T-cell (primary cell): Measurements from ENCODE around the gene PCP4L1. TPM values are rescaled to one million over a fixed set of nuclear protein-coding genes. Genes with fewer than 3 reads are reported as not detected.
"Not testable (repeated sequence)": the region's sequence is repeated elsewhere in the genome, so short reads cannot be mapped to it uniquely, and the experiment has no call there.

ENCODE experiments used
- ATAC-seq, 4 experiments: fragments of 200-7000 bp in 3 of 4; fragments of 150-1000 bp in 1 of 4; cut with Tn5 transposase; replicated peaks in 1 of 4; 1 replicate in 3 of 4; 2 replicates in 1 of 4; pipeline ENCODE4 v1.10.0; 2021; ENCODE audit warnings: moderate library complexity in 3 of 4, mild to moderate bottlenecking in 2 of 4, moderate number of reproducible peaks in 1 of 4
- CTCF ChIA-PET, 2 donors: fragments of 300-600 bp; sonication (Branson Sonifier 250); formaldehyde crosslinking; loops; one replicate each; lab custom pipeline; 2022; ENCODE audit warnings: antibody characterized with exemption in 2 of 2; lab: Charles Lee
- POLR2A ChIA-PET, 2 donors: fragments of 300-600 bp; sonication (Branson Sonifier 250); formaldehyde crosslinking; loops; one replicate each; lab custom pipeline; 2022; ENCODE audit warnings: antibody characterized with exemption in 2 of 2; lab: Charles Lee
- DNase-seq, 35 experiments: peaks; one replicate each; pipeline versions ENCODE4 v3.0.0 to v3.0.0-alpha.2; 2013 to 2023
- H3K27ac ChIP-seq: one replicate; pipeline ENCODE4 v1.5.1; 2013; ENCODE audit warnings: low read length
- H3K27me3 ChIP-seq, 2 experiments: replicated peaks in 1 of 2; 1 replicate in 1 of 2; 2 replicates in 1 of 2; pipeline versions ENCODE4 v1.6.1 to v1.7.0; 2013; ENCODE audit warnings: low read length in 1 of 2, mixed read lengths in 1 of 2; ENCODE audit not compliant: control insufficient read depth in 2 of 2, insufficient read depth in 2 of 2; ENCODE audit errors: extremely low read depth in 1 of 2
- H3K36me3 ChIP-seq, 2 donors: 1 replicate in 1 of 2; 2 replicates in 1 of 2; pipeline versions ENCODE4 v1.6.1 to v1.7.0; 2013; ENCODE audit warnings: low read length in 1 of 2; ENCODE audit not compliant: control insufficient read depth in 2 of 2, insufficient read depth in 1 of 2; ENCODE audit errors: extremely low read depth in 1 of 2
- H3K4me1 ChIP-seq, 2 experiments: 1 replicate in 1 of 2; 2 replicates in 1 of 2; pipeline versions ENCODE4 v1.6.1 to v1.7.0; 2013; ENCODE audit warnings: low read length in 2 of 2, mixed read lengths in 1 of 2; ENCODE audit not compliant: insufficient read depth in 2 of 2, control insufficient read depth in 1 of 2; ENCODE audit errors: extremely low read depth in 1 of 2
- H3K4me3 ChIP-seq, 2 donors: 1 replicate in 1 of 2; 2 replicates in 1 of 2; pipeline versions ENCODE4 v1.5.1 to v1.7.0; 2013; ENCODE audit warnings: mild to moderate bottlenecking in 2 of 2, low read length in 1 of 2, moderate library complexity in 1 of 2; ENCODE audit not compliant: control insufficient read depth in 1 of 2; ENCODE audit errors: extremely low read depth in 1 of 2
- H3K9me3 ChIP-seq: 2 replicates; pipeline ENCODE4 v1.7.0; 2013
- H3K27ac Mint-ChIP-seq, 2 donors: one replicate each; pipeline ENCODE4 v1.8.0; 2020 to 2021; ENCODE audit warnings: mild to moderate bottlenecking in 2 of 2, mixed read lengths in 2 of 2
- H3K27me3 Mint-ChIP-seq, 2 donors: one replicate each; pipeline ENCODE4 v1.8.0; 2021 to 2022; ENCODE audit warnings: mixed read lengths in 2 of 2
- H3K36me3 Mint-ChIP-seq: one replicate; pipeline ENCODE4 v1.8.0; 2021; ENCODE audit warnings: mixed read lengths
- H3K4me1 Mint-ChIP-seq, 3 donors: one replicate each; pipeline ENCODE4 v1.8.0; 2020 to 2022; ENCODE audit warnings: mixed read lengths in 3 of 3, mild to moderate bottlenecking in 1 of 3
- H3K4me3 Mint-ChIP-seq, 3 donors: one replicate each; pipeline ENCODE4 v1.8.0; 2020 to 2022; ENCODE audit warnings: mild to moderate bottlenecking in 3 of 3, mixed read lengths in 3 of 3, moderate library complexity in 3 of 3
- H3K9me3 Mint-ChIP-seq, 3 donors: one replicate each; pipeline ENCODE4 v1.8.0; 2020 to 2022; ENCODE audit warnings: mixed read lengths in 3 of 3
- WGBS: methylation state at CpG from one replicate; pipeline ENCODE4 v1.1.5; 2013; ENCODE audit warnings: missing lambda C conversion rate; ENCODE audit not compliant: insufficient coverage; 5-methylcytosine and 5-hydroxymethylcytosine counted together
- total RNA-seq, 35 experiments: library from RNA in 6 of 35; stranded (reverse) in 6 of 35; fragments of 120-200 nt in 1 of 35; gene quantifications; one replicate each; pipeline versions ENCODE4 v1.2.1 to v1.2.4 and lab custom pipeline; 2013 to 2026

PCP4L1 gene
- total RNA-seq, 5 donors from 2014 or later (not counting 1 experiment from before 2014, with no cell fraction given) = not detected

- 83% methylated on average over 1 of the region's 5 CpGs for WGBS
- H3K9me3 Mint-ChIP-seq = no peaks in the 10 kb centered on the region
- Histone ChIP-seq H3K27ac (no peak overlapping the region), H3K36me3 (no peaks in the 10 kb centered on the region), H3K27me3 (peaks cover 2 to 7% of the 10 kb centered on the region in 2 experiments), H3K9me3 (no peaks in the 10 kb centered on the region), H3K4me3 (no peak overlapping the region), H3K4me1 (no peaks in the 10 kb centered on the region)
- POLR2A ChIA-PET = no interaction called here
- H3K27ac Mint-ChIP-seq = no peak overlapping the region
- no peak for ATAC-seq
- H3K4me1 Mint-ChIP-seq = no peaks in the 10 kb centered on the region
- no peak overlapping the region for H3K4me3 Mint-ChIP-seq
- H3K27me3 Mint-ChIP-seq = peaks cover 0 to 5% of the 10 kb centered on the region in 2 donors
- no peak for DNase-seq
- CTCF ChIA-PET = interaction anchor here in 1 of 2 donors (0.7 to 1.0 kb wide), 2 partner anchors 10 to 77 kb away, joined by 3 to 4 read pairs; partner anchors contain the start of gene TOMM40L
- no peaks in the 10 kb centered on the region for H3K36me3 Mint-ChIP-seq
Observed at GRCh38 chr1:161235957-161236775, 22.4 kb upstream of the PCP4L1 start.

GRCh38 chr1:161238039-161238473, 20.5 kb upstream of the PCP4L1 start, which contains the start of gene NR1I3:
NR1I3 (minus strand) TSS chr1:161238203; CDS start chr1:161236565, 1,638 bp downstream.
- DNase-seq (no peak), ATAC-seq (no peak)
- H3K27ac Mint-ChIP-seq = no peak within 1 kb of the TSS
- no peaks in the 10 kb centered on the region for H3K4me1 ChIP-seq
- H3K27ac ChIP-seq = no peak within 1 kb of the TSS
- H3K27me3 ChIP-seq = peaks cover 2 to 7% of the 10 kb centered on the region in 2 experiments
- H3K4me3 Mint-ChIP-seq = no peak within 1 kb of the TSS
- WGBS = 69% methylated on average over 3 of the region's 4 CpGs
- no peaks in the 10 kb centered on the region for H3K9me3 ChIP-seq
- no peaks in the 10 kb centered on the region for H3K9me3 Mint-ChIP-seq
- no peak within 1 kb of the TSS for H3K4me3 ChIP-seq
- H3K36me3 ChIP-seq = no peaks in the 10 kb centered on the region
- POLR2A ChIA-PET = no interaction called here
- no peaks in the 10 kb centered on the region for H3K36me3 Mint-ChIP-seq
- no peaks in the 10 kb centered on the region for H3K4me1 Mint-ChIP-seq
- CTCF ChIA-PET = interaction anchor here in 1 of 2 donors (0.6 kb wide), 1 partner anchor 133 kb away, joined by 10 read pairs; no protein-coding TSS in a partner anchor
- H3K27me3 Mint-ChIP-seq = peaks cover 2 to 5% of the 10 kb centered on the region in 2 donors

GRCh38 chr1:161241682-161242081, 16.9 kb upstream of the PCP4L1 start:
- Mint-ChIP-seq H3K27me3 (peaks cover 2 to 9% of the 10 kb centered on the region in 2 donors), H3K27ac (no peak overlapping the region), H3K36me3 (no peaks in the 10 kb centered on the region), H3K9me3 (no peaks in the 10 kb centered on the region), H3K4me3 (no peak overlapping the region), H3K4me1 (no peaks in the 10 kb centered on the region)
- no CpG with 5 or more reads among the region's 3 CpGs for WGBS
- CTCF ChIA-PET = no interaction called here
- no peak overlapping the region for H3K27ac ChIP-seq
- H3K27me3 ChIP-seq = peaks cover 0 to 3% of the 10 kb centered on the region in 2 experiments
- H3K9me3 ChIP-seq = no peaks in the 10 kb centered on the region
- no peak overlapping the region for H3K4me3 ChIP-seq
- POLR2A ChIA-PET = no interaction called here
- DNase-seq (no peak), ATAC-seq (no peak)
- no peaks in the 10 kb centered on the region for H3K4me1 ChIP-seq
- H3K36me3 ChIP-seq = no peaks in the 10 kb centered on the region

- Histone ChIP-seq H3K27ac (no peak overlapping the region), H3K9me3 (no peaks in the 10 kb centered on the region), H3K27me3 (peaks cover 0 to 3% of the 10 kb centered on the region in 2 experiments), H3K36me3 (no peaks in the 10 kb centered on the region), H3K4me3 (no peak overlapping the region), H3K4me1 (no peaks in the 10 kb centered on the region)
- no peaks in the 10 kb centered on the region for H3K4me1 Mint-ChIP-seq
- H3K27me3 Mint-ChIP-seq = peaks cover 2 to 10% of the 10 kb centered on the region in 2 donors
- no peaks in the 10 kb centered on the region for H3K9me3 Mint-ChIP-seq
- 77% methylated on average over 1 of the region's 2 CpGs for WGBS
- CTCF ChIA-PET = no interaction called here
- no peak overlapping the region for H3K27ac Mint-ChIP-seq
- DNase-seq (no peak), ATAC-seq (no peak)
- H3K4me3 Mint-ChIP-seq = no peak overlapping the region
- POLR2A ChIA-PET = no interaction called here
- H3K36me3 Mint-ChIP-seq = no peaks in the 10 kb centered on the region
Observed at GRCh38 chr1:161242313-161242712, 16.2 kb upstream of the PCP4L1 start.

- no peaks in the 10 kb centered on the region for H3K4me1 Mint-ChIP-seq
- H3K4me1 ChIP-seq = no peaks in the 10 kb centered on the region
- H3K27ac ChIP-seq = no peak overlapping the region
- no peak overlapping the region for H3K4me3 ChIP-seq
- POLR2A ChIA-PET = no interaction called here
- H3K9me3 ChIP-seq = no peaks in the 10 kb centered on the region
- no peak overlapping the region for H3K4me3 Mint-ChIP-seq
- H3K27ac Mint-ChIP-seq = no peak overlapping the region
- no peak for DNase-seq
- H3K27me3 ChIP-seq = peaks cover 0 to 3% of the 10 kb centered on the region in 2 experiments
- no peaks in the 10 kb centered on the region for H3K36me3 Mint-ChIP-seq
- CTCF ChIA-PET = no interaction called here
- H3K9me3 Mint-ChIP-seq = no peaks in the 10 kb centered on the region
- no peaks in the 10 kb centered on the region for H3K36me3 ChIP-seq
- ATAC-seq = no peak
- WGBS = 85% methylated on average over 4 of the region's 4 CpGs
- H3K27me3 Mint-ChIP-seq = peaks cover 2 to 12% of the 10 kb centered on the region in 2 donors
Observed at GRCh38 chr1:161244888-161245287, 13.7 kb upstream of the PCP4L1 start.

- H3K27ac Mint-ChIP-seq, H3K36me3 Mint-ChIP-seq, H3K4me3 Mint-ChIP-seq, H3K4me3 ChIP-seq, H3K9me3 ChIP-seq, H3K4me1 ChIP-seq, DNase-seq, H3K27me3 Mint-ChIP-seq, H3K36me3 ChIP-seq, ATAC-seq, H3K27me3 ChIP-seq, POLR2A ChIA-PET, H3K9me3 Mint-ChIP-seq, H3K4me1 Mint-ChIP-seq, H3K27ac ChIP-seq: not testable (repeated sequence)
- 83% methylated on average over 5 of the region's 5 CpGs for WGBS
- CTCF ChIA-PET = interaction anchor here in 1 of 2 donors (0.8 kb wide), 1 partner anchor 25 kb away, joined by 9 read pairs; no protein-coding TSS in a partner anchor
Observed at GRCh38 chr1:161250100-161250499, 8.4 kb upstream of the PCP4L1 start.
